OCI-LY7 (cell line): Measurements from ENCODE around the gene EI24. TPM values are rescaled to one million over a fixed set of nuclear protein-coding genes. Genes with fewer than 3 reads are reported as not detected.

Experiments used
- BruUV-seq: library from RNA; stranded (reverse); fragments of 400-500 nt; replicated peaks from 2 replicates; lab custom pipeline; 2021; lab: Mats Ljungman, UMichigan
- CTCF ChIA-PET: fragments of 300-600 bp; sonication (Branson Sonifier 250); formaldehyde crosslinking; loops from one replicate; lab custom pipeline; 2022; ENCODE audit warnings: antibody characterized with exemption; ENCODE audit not compliant: unreplicated experiment; lab: Charles Lee
- POLR2A ChIA-PET: fragments of 300-600 bp; sonication (Branson Sonifier 250); formaldehyde crosslinking; loops from one replicate; lab custom pipeline; 2022; ENCODE audit warnings: antibody characterized with exemption; lab: Charles Lee
- DNase-seq: peaks from one replicate; pipeline ENCODE4 v3.0.0-alpha.2; 2015; ENCODE audit warnings: low spot score
- H2AFZ ChIP-seq: fragments of 200-600 bp; sonication (generic), shearing (Covaris generic); 2 replicates; pipeline ENCODE4 v1.6.1; 2014; ENCODE audit warnings: mild to moderate bottlenecking, antibody characterized with exemption, low read length, moderate library complexity
- H3K27ac ChIP-seq: fragments of 200-600 bp; sonication (generic); 2 replicates; pipeline ENCODE4 v1.5.1; 2014; ENCODE audit warnings: mixed run types, low read depth, mild to moderate bottlenecking, moderate library complexity, low read length, inconsistent platforms; ENCODE audit not compliant: poor library complexity, severe bottlenecking
- H3K36me3 ChIP-seq: fragments of 200-600 bp; sonication (generic); 2 replicates; pipeline ENCODE4 v1.6.1; 2014; ENCODE audit warnings: mild to moderate bottlenecking, antibody characterized with exemption, low read length, moderate library complexity, mixed read lengths; ENCODE audit not compliant: insufficient read depth
- H3K4me1 ChIP-seq: fragments of 200-600 bp; sonication (generic); 2 replicates; pipeline ENCODE4 v1.5.1; 2014; ENCODE audit warnings: mild to moderate bottlenecking, low read length; ENCODE audit not compliant: insufficient read depth, poor library complexity, severe bottlenecking
- H3K4me2 ChIP-seq: fragments of 200-600 bp; sonication (generic); 2 replicates; pipeline ENCODE4 v1.6.1; 2014; ENCODE audit warnings: mild to moderate bottlenecking, low read length
- H3K4me3 ChIP-seq: fragments of 200-600 bp; sonication (generic); 2 replicates; pipeline ENCODE4 v1.5.1; 2014; ENCODE audit warnings: mild to moderate bottlenecking, low read depth, low read length; ENCODE audit not compliant: poor library complexity, severe bottlenecking
- H3K79me2 ChIP-seq: fragments of 200-600 bp; sonication (generic); 2 replicates; pipeline ENCODE4 v1.6.1; 2016; ENCODE audit warnings: low read depth, mild to moderate bottlenecking, low read length, moderate library complexity, mixed read lengths; ENCODE audit not compliant: insufficient read depth
- H3K9me2 ChIP-seq: fragments of 200-600 bp; sonication (generic); 2 replicates; pipeline ENCODE4 v1.6.1; 2016; ENCODE audit warnings: mild to moderate bottlenecking, low read length, mixed read lengths; ENCODE audit not compliant: insufficient read depth
- H3K9me3 ChIP-seq: fragments of 200-600 bp; sonication (generic); 2 replicates; pipeline ENCODE4 v1.6.1; 2014; ENCODE audit warnings: mild to moderate bottlenecking, mixed run types, low read length, mixed read lengths
- H4K20me1 ChIP-seq: fragments of 200-600 bp; sonication (generic); 2 replicates; pipeline ENCODE4 v1.6.1; 2014; ENCODE audit warnings: mild to moderate bottlenecking, antibody characterized with exemption, low read length, moderate library complexity, mixed read lengths; ENCODE audit not compliant: insufficient read depth
- EZH2phosphoT487 ChIP-seq: fragments of 200-600 bp; sonication (generic); IDR thresholded peaks from 2 replicates; pipeline ENCODE4 v1.6.1; 2018; ENCODE audit warnings: low read depth, borderline replicate concordance, mild to moderate bottlenecking, mixed run types, antibody characterized with exemption, low read length, moderate library complexity, mixed read lengths
- intact Hi-C: fragments of 100-400 bp; cut with micrococcal nuclease; formaldehyde crosslinking; loops from one replicate; pipeline ENCODE4 v1.10.0; 2022; ENCODE audit not compliant: unreplicated experiment
- total RNA-seq, 2 experiments: library from RNA; depleted of rRNA in 1 of 2; stranded (reverse); fragments of >200 nt in 1 of 2; shearing (Covaris generic) in 1 of 2; gene quantifications; 2 replicates each; pipeline ENCODE4 v1.2.3, GENCODE V29; 2014 to 2022
- TF ChIP-seq, protein P1 (sequence below): fragments of 200-600 bp; sonication (generic); conservative IDR thresholded peaks from 2 replicates; pipeline ENCODE4 v1.5.1; 2014; ENCODE audit warnings: mild to moderate bottlenecking, antibody characterized with exemption, low read length, moderate library complexity, mixed read lengths

EI24 gene
- total RNA-seq, 2 experiments from 2014 or later, result 66.8 to 77.2 TPM

DNA sequence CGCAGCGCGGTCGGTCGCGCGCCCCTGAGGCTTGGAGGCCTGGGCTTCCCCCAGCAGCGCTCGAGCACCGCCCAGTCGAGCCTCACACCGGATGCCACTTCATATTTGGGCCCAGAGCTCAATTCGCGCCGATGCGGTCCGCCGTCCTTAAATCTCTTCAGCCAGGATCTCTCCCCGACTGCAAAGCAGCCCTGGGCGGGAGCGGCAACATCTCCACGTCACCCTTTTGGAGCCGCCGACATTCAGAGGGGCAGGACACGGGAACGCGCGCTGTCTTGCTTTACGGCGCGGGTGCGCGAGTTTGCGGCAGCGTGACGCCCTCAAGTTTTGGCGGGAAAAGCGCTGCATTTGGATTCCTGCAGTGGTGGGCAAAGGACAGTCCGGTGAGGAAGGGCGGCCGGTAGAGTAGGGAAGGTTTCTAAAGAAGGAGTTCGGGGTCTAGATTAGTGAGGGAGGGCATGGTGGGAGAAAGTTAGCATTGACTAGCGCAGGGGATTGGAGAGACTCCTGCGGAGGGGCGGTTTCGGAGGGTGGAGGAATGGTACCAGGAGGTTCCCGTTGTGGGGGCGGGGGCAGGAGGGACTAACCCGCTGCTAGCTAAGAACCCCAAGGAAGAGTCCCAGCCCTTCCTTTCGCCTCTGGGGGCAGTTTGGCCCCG lies 56.5 kb downstream of the EI24 start:
- H3K9me3 ChIP-seq, result no peaks in the 10 kb centered on the region
- H4K20me1 ChIP-seq, result peaks cover 15% of the 10 kb centered on the region; the same call in 1 of the 2 replicates
- peaks cover 33% of the 10 kb centered on the region for H3K4me1 ChIP-seq
- intact Hi-C loops, result loop anchor here (1.0 to 5.0 kb wide), 4 partner anchors 33 to 262 kb away; partner anchors contain the start of genes EI24, HYLS1 and STT3A
- peak overlapping the region; percentile 88 for H3K27ac ChIP-seq
- no TSS peak for BruUV-seq
- DNase-seq, result peak; percentile 94
- H3K4me3 ChIP-seq, result peak overlapping the region; percentile 89
- peaks cover 56% of the 10 kb centered on the region for H3K79me2 ChIP-seq
- H3K36me3 ChIP-seq, result peaks cover 79% of the 10 kb centered on the region
- CTCF ChIA-PET, result interaction anchor here (0.6 to 0.8 kb wide), 2 partner anchors 56 to 199 kb away, joined by 3 read pairs; no protein-coding TSS in a partner anchor
- no peak for TF ChIP-seq EZH2phosphoT487
- TF ChIP-seq, protein P1, sequence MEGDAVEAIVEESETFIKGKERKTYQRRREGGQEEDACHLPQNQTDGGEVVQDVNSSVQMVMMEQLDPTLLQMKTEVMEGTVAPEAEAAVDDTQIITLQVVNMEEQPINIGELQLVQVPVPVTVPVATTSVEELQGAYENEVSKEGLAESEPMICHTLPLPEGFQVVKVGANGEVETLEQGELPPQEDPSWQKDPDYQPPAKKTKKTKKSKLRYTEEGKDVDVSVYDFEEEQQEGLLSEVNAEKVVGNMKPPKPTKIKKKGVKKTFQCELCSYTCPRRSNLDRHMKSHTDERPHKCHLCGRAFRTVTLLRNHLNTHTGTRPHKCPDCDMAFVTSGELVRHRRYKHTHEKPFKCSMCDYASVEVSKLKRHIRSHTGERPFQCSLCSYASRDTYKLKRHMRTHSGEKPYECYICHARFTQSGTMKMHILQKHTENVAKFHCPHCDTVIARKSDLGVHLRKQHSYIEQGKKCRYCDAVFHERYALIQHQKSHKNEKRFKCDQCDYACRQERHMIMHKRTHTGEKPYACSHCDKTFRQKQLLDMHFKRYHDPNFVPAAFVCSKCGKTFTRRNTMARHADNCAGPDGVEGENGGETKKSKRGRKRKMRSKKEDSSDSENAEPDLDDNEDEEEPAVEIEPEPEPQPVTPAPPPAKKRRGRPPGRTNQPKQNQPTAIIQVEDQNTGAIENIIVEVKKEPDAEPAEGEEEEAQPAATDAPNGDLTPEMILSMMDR, result no peak
- peak overlapping the region; percentile 77 for H3K4me2 ChIP-seq
- POLR2A ChIA-PET, result interaction anchor here (0.5 to 4.6 kb wide), 7 partner anchors 8 to 650 kb away, joined by 3 to 31 read pairs (median 3); partner anchors contain the start of genes HYLS1 and STT3A
- H2AFZ ChIP-seq, result peak overlapping the region; percentile 70; the same call in 1 of the 2 replicates
- no peaks in the 10 kb centered on the region for H3K9me2 ChIP-seq

DNA sequence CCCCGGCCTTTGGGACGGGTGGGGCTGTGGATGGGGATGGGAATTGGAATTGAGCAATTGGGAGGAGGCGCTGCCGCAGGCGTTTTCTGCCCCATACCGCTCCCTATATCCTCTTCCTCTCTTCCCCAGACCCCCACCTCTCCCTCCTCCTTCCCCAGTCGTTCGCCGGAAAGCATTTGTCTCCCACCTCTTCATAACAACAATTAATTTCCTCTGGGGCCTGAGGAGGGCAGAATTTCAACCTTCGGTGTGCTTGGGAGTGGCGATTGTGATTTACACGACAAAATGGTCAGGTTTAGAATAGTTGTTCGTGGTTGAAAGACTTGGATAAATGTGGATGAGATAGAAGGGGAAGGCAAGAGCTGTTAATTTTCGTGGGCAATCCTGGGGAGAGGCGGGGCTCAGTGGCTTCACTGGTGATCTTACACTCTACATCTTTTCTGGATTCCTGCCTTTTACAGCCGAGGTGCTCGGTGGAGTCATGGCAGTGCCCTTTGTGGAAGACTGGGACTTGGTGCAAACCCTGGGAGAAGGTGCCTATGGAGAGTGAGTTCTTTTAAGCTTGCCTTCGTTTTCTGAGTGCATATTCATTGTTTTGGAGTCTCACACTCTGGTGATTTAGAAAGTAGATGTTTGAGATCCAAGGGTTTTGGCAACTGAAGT lies 57.1 kb downstream of the EI24 start:
- POLR2A ChIA-PET, result interaction anchor here (0.5 to 4.6 kb wide), 9 partner anchors 9 to 584 kb away, joined by 3 to 31 read pairs (median 7); partner anchors contain the start of genes HYLS1 and STT3A

More for the DNA sequence above, 57.1 kb downstream of the EI24 start:
- Histone ChIP-seq H3K9me3 (no peaks in the 10 kb centered on the region), H3K9me2 (no peaks in the 10 kb centered on the region), H3K4me1 (peaks cover 33% of the 10 kb centered on the region), H4K20me1 (peaks cover 15% of the 10 kb centered on the region; the same call in 1 of the 2 replicates), H3K4me3 (peak overlapping the region; percentile 89), H3K4me2 (peak overlapping the region; percentile 77), H3K27ac (peak overlapping the region; percentile 88), H2AFZ (peak overlapping the region; percentile 70; the same call in 1 of the 2 replicates), H3K36me3 (peaks cover 79% of the 10 kb centered on the region), H3K79me2 (peaks cover 63% of the 10 kb centered on the region)
- intact Hi-C loops, result loop anchor here (1.0 to 5.0 kb wide), 3 partner anchors 58 to 261 kb away; partner anchors contain the start of genes EI24 and HYLS1
- DNase-seq, result peak; percentile 77
- TF ChIP-seq, protein P1, result peak; percentile 75
- TF ChIP-seq EZH2phosphoT487, result no peak
- CTCF ChIA-PET, result no interaction called here
- no TSS peak for BruUV-seq
